ENCODE measurements around the gene PRUNE2. TPM values are rescaled to one million over a fixed set of nuclear protein-coding genes. Genes with fewer than 3 reads are reported as not detected.
A peak's percentile ranks its signal among the peaks of the same experiment; 100 is the strongest.
"Not testable (repeated sequence)": the region's sequence is repeated elsewhere in the genome, so short reads cannot be mapped to it uniquely, and the experiment has no call there.

PRUNE2 gene
- total and polyA plus RNA-seq, 4 donors: 1.3 to 4.5 (median 1.6) TPM

DNA sequence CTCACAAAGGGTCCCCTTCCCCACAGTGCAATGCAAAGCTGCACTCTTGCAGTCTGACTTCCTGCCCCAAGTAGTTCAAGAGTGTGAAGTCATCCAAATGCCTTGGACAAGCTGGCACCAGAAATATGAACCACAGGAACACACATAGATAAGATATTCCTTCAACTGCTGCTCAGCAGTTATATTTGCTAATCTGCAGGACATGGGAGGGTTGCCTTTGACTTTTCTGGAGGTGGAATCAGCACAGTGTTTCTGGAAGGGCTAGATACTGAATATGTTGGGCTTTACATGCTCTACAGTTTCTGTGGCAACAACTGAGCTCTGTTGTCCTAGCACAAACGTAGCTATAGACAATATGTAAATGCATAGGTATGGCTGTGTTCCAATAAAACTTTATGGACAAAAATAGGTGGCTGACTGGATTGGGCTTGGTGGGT is 238.4 kb downstream of the PRUNE2 start:
- Histone ChIP-seq H3K27me3 (ENCODE audit: control insufficient read depth in 4 of 4, insufficient read depth in 4 of 4, low read length in 3 of 4) (no peaks in the 10 kb centered on the region), H3K9me3 (ENCODE audit: control insufficient read depth in 4 of 4, low read length in 3 of 4) (no peaks in the 10 kb centered on the region), H3K36me3 (ENCODE audit: control insufficient read depth in 4 of 4, insufficient read depth in 3 of 4, low read depth in 1 of 4, low read length in 3 of 4) (no peaks in the 10 kb centered on the region), H3K4me1 (ENCODE audit: control insufficient read depth in 4 of 4, insufficient read depth in 4 of 4, low read length in 3 of 4) (no peaks in the 10 kb centered on the region), H3K9ac (ENCODE audit: low read depth in 1 of 2, low read length in 2 of 2) (no peak overlapping the region), H3K4me3 (ENCODE audit: low read depth in 1 of 3, low read length in 3 of 3) (no peak overlapping the region), H3K27ac (ENCODE audit: low read depth in 1 of 2, low read length in 2 of 2) (no peak overlapping the region)
- TF ChIP-seq RAD21 (IDR thresholded peaks at IDR 0.05) (no peak), NR2F2 (IDR thresholded peaks at IDR 0.05) (peak; percentile 77), TAF1 (conservative IDR thresholded peaks at IDR 0.05) (no peak), JUND (IDR thresholded peaks at IDR 0.05) (no peak)
- DNase-seq (ENCODE audit: low spot score): no peak
- 51% methylated on average over 1 of the region's 1 CpG for WGBS

DNA sequence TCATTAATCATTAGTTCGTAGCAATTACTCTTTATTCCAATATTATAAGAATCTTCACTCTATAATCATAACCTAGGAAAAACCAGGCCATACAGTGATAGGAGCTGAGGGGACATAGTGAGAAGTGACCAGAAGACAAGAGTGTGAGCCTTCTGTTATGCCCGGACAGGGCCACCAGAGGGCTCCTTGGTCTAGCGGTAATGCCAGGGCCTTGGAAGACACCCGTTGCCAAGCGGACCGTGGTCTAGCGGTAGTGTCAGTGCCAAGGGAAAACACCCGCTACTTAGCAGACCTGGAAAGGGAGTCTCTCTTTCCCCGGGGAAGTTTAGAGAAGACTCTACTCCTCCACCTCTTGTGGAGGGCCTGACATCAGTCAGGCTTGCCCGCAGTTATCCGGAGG is 239.9 kb downstream of the PRUNE2 start:
- not testable (repeated sequence) for DNase-seq (ENCODE audit: low spot score); H3K4me3 ChIP-seq (ENCODE audit: low read depth in 1 of 3, low read length in 3 of 3); H3K27me3 ChIP-seq (ENCODE audit: control insufficient read depth in 4 of 4, insufficient read depth in 4 of 4, low read length in 3 of 4); H3K9me3 ChIP-seq (ENCODE audit: control insufficient read depth in 4 of 4, low read length in 3 of 4); H3K27ac ChIP-seq (ENCODE audit: low read depth in 1 of 2, low read length in 2 of 2); H3K4me1 ChIP-seq (ENCODE audit: control insufficient read depth in 4 of 4, insufficient read depth in 4 of 4, low read length in 3 of 4); H3K36me3 ChIP-seq (ENCODE audit: control insufficient read depth in 4 of 4, insufficient read depth in 3 of 4, low read depth in 1 of 4, low read length in 3 of 4); H3K9ac ChIP-seq (ENCODE audit: low read depth in 1 of 2, low read length in 2 of 2)
- TF ChIP-seq, protein P1, sequence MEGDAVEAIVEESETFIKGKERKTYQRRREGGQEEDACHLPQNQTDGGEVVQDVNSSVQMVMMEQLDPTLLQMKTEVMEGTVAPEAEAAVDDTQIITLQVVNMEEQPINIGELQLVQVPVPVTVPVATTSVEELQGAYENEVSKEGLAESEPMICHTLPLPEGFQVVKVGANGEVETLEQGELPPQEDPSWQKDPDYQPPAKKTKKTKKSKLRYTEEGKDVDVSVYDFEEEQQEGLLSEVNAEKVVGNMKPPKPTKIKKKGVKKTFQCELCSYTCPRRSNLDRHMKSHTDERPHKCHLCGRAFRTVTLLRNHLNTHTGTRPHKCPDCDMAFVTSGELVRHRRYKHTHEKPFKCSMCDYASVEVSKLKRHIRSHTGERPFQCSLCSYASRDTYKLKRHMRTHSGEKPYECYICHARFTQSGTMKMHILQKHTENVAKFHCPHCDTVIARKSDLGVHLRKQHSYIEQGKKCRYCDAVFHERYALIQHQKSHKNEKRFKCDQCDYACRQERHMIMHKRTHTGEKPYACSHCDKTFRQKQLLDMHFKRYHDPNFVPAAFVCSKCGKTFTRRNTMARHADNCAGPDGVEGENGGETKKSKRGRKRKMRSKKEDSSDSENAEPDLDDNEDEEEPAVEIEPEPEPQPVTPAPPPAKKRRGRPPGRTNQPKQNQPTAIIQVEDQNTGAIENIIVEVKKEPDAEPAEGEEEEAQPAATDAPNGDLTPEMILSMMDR (IDR thresholded peaks at IDR 0.05; ENCODE audit: low read depth, low read length, missing input control): peak; percentile 37
- TF ChIP-seq RAD21 (IDR thresholded peaks at IDR 0.05): peak; percentile 61 to 71
- WGBS: 60% methylated on average over 11 of the region's 11 CpGs

DNA sequence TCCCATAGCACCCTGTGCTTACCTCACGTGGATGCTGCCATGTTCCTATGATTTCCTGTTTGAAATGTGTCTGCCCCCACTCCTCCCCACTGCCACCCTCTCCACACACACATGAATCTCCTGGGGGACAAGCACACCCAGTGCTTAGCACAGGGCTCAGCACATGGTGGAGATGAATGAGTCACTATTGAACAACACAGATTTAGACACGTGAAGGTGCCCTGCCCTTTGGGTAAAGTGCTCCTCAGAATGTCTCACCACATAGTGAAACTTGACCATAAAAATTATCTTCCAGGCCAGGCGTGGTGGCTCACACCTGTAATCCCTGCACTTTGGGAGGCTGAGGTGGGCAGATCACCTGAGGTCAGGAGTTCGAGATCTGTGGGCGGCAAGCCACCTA is 240.5 kb downstream of the PRUNE2 start:
- TF ChIP-seq TAF1 (conservative IDR thresholded peaks at IDR 0.05): no peak
- TF ChIP-seq, protein P2, sequence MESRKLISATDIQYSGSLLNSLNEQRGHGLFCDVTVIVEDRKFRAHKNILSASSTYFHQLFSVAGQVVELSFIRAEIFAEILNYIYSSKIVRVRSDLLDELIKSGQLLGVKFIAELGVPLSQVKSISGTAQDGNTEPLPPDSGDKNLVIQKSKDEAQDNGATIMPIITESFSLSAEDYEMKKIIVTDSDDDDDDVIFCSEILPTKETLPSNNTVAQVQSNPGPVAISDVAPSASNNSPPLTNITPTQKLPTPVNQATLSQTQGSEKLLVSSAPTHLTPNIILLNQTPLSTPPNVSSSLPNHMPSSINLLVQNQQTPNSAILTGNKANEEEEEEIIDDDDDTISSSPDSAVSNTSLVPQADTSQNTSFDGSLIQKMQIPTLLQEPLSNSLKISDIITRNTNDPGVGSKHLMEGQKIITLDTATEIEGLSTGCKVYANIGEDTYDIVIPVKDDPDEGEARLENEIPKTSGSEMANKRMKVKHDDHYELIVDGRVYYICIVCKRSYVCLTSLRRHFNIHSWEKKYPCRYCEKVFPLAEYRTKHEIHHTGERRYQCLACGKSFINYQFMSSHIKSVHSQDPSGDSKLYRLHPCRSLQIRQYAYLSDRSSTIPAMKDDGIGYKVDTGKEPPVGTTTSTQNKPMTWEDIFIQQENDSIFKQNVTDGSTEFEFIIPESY (IDR thresholded peaks at IDR 0.05): no peak
- TF ChIP-seq, protein P3, sequence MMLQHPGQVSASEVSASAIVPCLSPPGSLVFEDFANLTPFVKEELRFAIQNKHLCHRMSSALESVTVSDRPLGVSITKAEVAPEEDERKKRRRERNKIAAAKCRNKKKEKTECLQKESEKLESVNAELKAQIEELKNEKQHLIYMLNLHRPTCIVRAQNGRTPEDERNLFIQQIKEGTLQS (IDR thresholded peaks at IDR 0.05): no peak
- no peak for TF ChIP-seq GABPA (IDR thresholded peaks at IDR 0.05 in 1 of 2, conservative IDR thresholded peaks at IDR 0.05 in 1 of 2)
- TF ChIP-seq, protein P4, sequence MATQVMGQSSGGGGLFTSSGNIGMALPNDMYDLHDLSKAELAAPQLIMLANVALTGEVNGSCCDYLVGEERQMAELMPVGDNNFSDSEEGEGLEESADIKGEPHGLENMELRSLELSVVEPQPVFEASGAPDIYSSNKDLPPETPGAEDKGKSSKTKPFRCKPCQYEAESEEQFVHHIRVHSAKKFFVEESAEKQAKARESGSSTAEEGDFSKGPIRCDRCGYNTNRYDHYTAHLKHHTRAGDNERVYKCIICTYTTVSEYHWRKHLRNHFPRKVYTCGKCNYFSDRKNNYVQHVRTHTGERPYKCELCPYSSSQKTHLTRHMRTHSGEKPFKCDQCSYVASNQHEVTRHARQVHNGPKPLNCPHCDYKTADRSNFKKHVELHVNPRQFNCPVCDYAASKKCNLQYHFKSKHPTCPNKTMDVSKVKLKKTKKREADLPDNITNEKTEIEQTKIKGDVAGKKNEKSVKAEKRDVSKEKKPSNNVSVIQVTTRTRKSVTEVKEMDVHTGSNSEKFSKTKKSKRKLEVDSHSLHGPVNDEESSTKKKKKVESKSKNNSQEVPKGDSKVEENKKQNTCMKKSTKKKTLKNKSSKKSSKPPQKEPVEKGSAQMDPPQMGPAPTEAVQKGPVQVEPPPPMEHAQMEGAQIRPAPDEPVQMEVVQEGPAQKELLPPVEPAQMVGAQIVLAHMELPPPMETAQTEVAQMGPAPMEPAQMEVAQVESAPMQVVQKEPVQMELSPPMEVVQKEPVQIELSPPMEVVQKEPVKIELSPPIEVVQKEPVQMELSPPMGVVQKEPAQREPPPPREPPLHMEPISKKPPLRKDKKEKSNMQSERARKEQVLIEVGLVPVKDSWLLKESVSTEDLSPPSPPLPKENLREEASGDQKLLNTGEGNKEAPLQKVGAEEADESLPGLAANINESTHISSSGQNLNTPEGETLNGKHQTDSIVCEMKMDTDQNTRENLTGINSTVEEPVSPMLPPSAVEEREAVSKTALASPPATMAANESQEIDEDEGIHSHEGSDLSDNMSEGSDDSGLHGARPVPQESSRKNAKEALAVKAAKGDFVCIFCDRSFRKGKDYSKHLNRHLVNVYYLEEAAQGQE (IDR thresholded peaks at IDR 0.05): no peak
- TF ChIP-seq YY1 (IDR thresholded peaks at IDR 0.05): no peak
- no peak for TF ChIP-seq JUND (IDR thresholded peaks at IDR 0.05)
- TF ChIP-seq HNF4A (conservative IDR thresholded peaks at IDR 0.05): no peak
- no peak for TF ChIP-seq FOXA2 (IDR thresholded peaks at IDR 0.05)
- no peak for TF ChIP-seq RAD21 (IDR thresholded peaks at IDR 0.05)
- no peak for TF ChIP-seq RXRA (IDR thresholded peaks at IDR 0.05)
- no peak for TF ChIP-seq FOXA1 (IDR thresholded peaks at IDR 0.05)
- no peak for TF ChIP-seq NR2F2 (IDR thresholded peaks at IDR 0.05)
- no peak overlapping the region for H3K9ac ChIP-seq (ENCODE audit: low read depth in 1 of 2, low read length in 2 of 2)
- no peaks in the 10 kb centered on the region for H3K36me3 ChIP-seq (ENCODE audit: control insufficient read depth in 4 of 4, insufficient read depth in 3 of 4, low read depth in 1 of 4, low read length in 3 of 4)
- DNase-seq (ENCODE audit: low spot score): no peak
- no peaks in the 10 kb centered on the region for H3K4me1 ChIP-seq (ENCODE audit: control insufficient read depth in 4 of 4, insufficient read depth in 4 of 4, low read length in 3 of 4)
- H3K4me3 ChIP-seq (ENCODE audit: low read depth in 1 of 3, low read length in 3 of 3): no peak overlapping the region
- WGBS: 84% methylated on average over 5 of the region's 5 CpGs
- no peaks in the 10 kb centered on the region for H3K27me3 ChIP-seq (ENCODE audit: control insufficient read depth in 4 of 4, insufficient read depth in 4 of 4, low read length in 3 of 4)
- no peaks in the 10 kb centered on the region for H3K9me3 ChIP-seq (ENCODE audit: control insufficient read depth in 4 of 4, low read length in 3 of 4)
- H3K27ac ChIP-seq (ENCODE audit: low read depth in 1 of 2, low read length in 2 of 2): no peak overlapping the region
